PC-9 (cell line): ENCODE results near the gene DTYMK. TPM values are rescaled to one million over a fixed set of nuclear protein-coding genes. Genes with fewer than 3 reads are reported as not detected.
"Not testable (repeated sequence)": the region's sequence is repeated elsewhere in the genome, so short reads cannot be mapped to it uniquely, and the experiment has no call there.

Source experiments
- BruUV-seq: library from RNA; stranded (reverse); fragments of 400-500 nt; replicated peaks from 2 replicates; lab custom pipeline; 2021; lab: Mats Ljungman, UMichigan
- CTCF ChIA-PET: fragments of 300-600 bp; sonication (Branson Sonifier 250); formaldehyde crosslinking; loops from one replicate; lab custom pipeline; 2022; ENCODE audit warnings: antibody characterized with exemption; lab: Charles Lee
- POLR2A ChIA-PET: fragments of 300-600 bp; sonication (Branson Sonifier 250); formaldehyde crosslinking; loops from one replicate; lab custom pipeline; 2022; ENCODE audit warnings: antibody characterized with exemption; ENCODE audit not compliant: unreplicated experiment; lab: Charles Lee
- DNase-seq, 2 experiments: peaks; one replicate each; pipeline versions ENCODE4 v3.0.0 to v3.0.0-alpha.2; 2015 to 2022; ENCODE audit warnings: mixed read lengths in 1 of 2
- H2AFZ ChIP-seq: fragments of 200-600 bp; sonication (generic); 2 replicates; pipeline ENCODE4 v1.8.1; 2017; ENCODE audit warnings: antibody characterized with exemption
- H3F3A ChIP-seq: fragments of 200-600 bp; sonication (generic); 2 replicates; pipeline ENCODE4 v1.8.1; 2017; ENCODE audit warnings: antibody characterized with exemption, mild to moderate bottlenecking, low read depth; ENCODE audit not compliant: insufficient read depth
- H3K27ac ChIP-seq: fragments of 200-600 bp; sonication (generic); 2 replicates; pipeline ENCODE4 v1.6.1; 2016; ENCODE audit warnings: mixed run types
- H3K27me3 ChIP-seq: fragments of 200-600 bp; sonication (generic); 2 replicates; pipeline ENCODE4 v1.6.1; 2016; ENCODE audit warnings: low read depth, mixed run types; ENCODE audit not compliant: insufficient read depth
- H3K36me3 ChIP-seq: fragments of 200-600 bp; sonication (generic); 2 replicates; pipeline ENCODE4 v1.6.1; 2016; ENCODE audit warnings: low read depth, mixed run types
- H3K4me1 ChIP-seq: fragments of 200-600 bp; sonication (generic); replicated peaks from 2 replicates; pipeline ENCODE4 v1.6.1; 2016; ENCODE audit warnings: mixed run types; ENCODE audit not compliant: insufficient read depth
- H3K4me2 ChIP-seq: fragments of 200-600 bp; sonication (generic); 2 replicates; pipeline ENCODE4 v1.6.1; 2017; ENCODE audit warnings: mixed run types
- H3K4me3 ChIP-seq: fragments of 200-600 bp; sonication (generic); 2 replicates; pipeline ENCODE4 v1.6.1; 2016; ENCODE audit warnings: mixed run types
- H3K79me2 ChIP-seq: fragments of 200-600 bp; sonication (generic); 2 replicates; pipeline ENCODE4 v1.6.1; 2017; ENCODE audit warnings: low read depth, mixed run types
- H3K9me2 ChIP-seq: fragments of 200-600 bp; sonication (generic); 2 replicates; pipeline ENCODE4 v1.8.1; 2017; ENCODE audit warnings: mild to moderate bottlenecking; ENCODE audit not compliant: insufficient read depth
- H3K9me3 ChIP-seq: fragments of 200-600 bp; sonication (generic); 2 replicates; pipeline ENCODE4 v1.8.1; 2016; ENCODE audit warnings: low read depth; ENCODE audit not compliant: insufficient read depth
- H4K20me1 ChIP-seq: fragments of 200-600 bp; sonication (generic); 2 replicates; pipeline ENCODE4 v1.8.1; 2017; ENCODE audit not compliant: insufficient read depth
- EZH2 ChIP-seq: fragments of 200-600 bp; sonication (generic); IDR thresholded peaks from 2 replicates; pipeline ENCODE4 v1.8.0; 2017; ENCODE audit warnings: antibody characterized with exemption, low read depth
- intact Hi-C: fragments of 100-400 bp; cut with micrococcal nuclease; formaldehyde crosslinking; loops from one replicate; pipeline ENCODE4 v1.10.0; 2022; ENCODE audit not compliant: unreplicated experiment
- total RNA-seq: library from RNA; stranded (reverse); gene quantifications from 2 replicates; pipeline ENCODE4 v1.2.3, GENCODE V29; 2021
- TF ChIP-seq, protein P1 (sequence below): fragments of 200-600 bp; sonication (generic); conservative IDR thresholded peaks from 2 replicates; pipeline ENCODE4 v1.6.1; 2017; ENCODE audit warnings: mixed run types, antibody characterized with exemption, mild to moderate bottlenecking, moderate library complexity

DTYMK gene
- total RNA-seq, 1 experiment from 2014 or later: 183 TPM

DNA sequence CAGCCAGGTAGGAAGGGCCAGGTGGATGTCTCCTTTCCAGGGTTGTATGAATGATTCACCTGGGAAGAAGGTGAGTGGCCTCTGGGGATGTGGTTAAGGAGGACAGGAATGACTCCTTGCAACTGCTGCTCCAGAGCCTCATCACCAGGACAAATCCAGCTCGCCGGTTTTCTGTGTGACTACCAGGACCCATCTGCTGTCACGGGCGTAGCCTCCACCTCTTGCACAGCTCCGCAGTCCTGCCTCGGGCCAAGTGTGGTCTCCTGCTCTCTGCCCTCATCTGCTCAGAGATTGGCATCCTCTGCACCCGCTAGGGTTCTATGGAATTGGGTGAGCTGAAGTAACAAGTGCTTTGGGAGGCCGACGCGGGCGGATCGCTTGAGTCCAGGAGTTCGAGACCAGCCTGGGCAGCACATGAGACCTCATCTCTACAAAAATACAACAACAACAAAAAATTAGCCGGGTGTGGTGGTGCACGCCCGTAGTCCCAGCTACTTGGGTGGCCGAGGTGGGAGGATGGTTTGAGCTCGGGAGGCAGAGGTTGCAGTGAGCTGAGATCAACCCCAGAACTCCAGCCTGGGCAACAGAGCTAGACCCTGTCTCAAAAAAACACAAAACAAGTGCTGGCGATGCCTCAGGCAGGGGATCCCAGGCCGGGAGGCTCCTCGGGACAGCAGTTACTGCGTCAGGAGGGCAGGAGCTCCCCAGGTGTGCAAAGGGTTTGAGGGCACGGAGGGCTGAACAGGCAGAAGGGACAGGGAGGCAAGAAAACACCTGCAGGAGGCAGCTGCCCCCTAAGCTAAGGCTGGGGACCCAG is 47.0 kb upstream of the DTYMK start:
- Histone ChIP-seq H3K9me3 (no peaks in the 10 kb centered on the region), H4K20me1 (peaks cover 13% of the 10 kb centered on the region; the same call in 1 of the 2 replicates), H3K27me3 (no peaks in the 10 kb centered on the region), H2AFZ (peak overlapping the region; percentile 74; the same call in 1 of the 2 replicates), H3F3A (peaks cover 25% of the 10 kb centered on the region), H3K27ac (no peak overlapping the region), H3K9me2 (no peaks in the 10 kb centered on the region), H3K4me1 (peaks cover 16% of the 10 kb centered on the region), H3K79me2 (peaks cover 17% of the 10 kb centered on the region; the same call in 1 of the 2 replicates), H3K4me2 (peak overlapping the region; percentile 71), H3K36me3 (no peaks in the 10 kb centered on the region; the same call in 1 of the 2 replicates), H3K4me3 (peak overlapping the region; percentile 37; the same call in 1 of the 2 replicates)
- DNase-seq: peak; percentile 15 to 69
- no TSS peak for BruUV-seq
- TF ChIP-seq, protein P1, sequence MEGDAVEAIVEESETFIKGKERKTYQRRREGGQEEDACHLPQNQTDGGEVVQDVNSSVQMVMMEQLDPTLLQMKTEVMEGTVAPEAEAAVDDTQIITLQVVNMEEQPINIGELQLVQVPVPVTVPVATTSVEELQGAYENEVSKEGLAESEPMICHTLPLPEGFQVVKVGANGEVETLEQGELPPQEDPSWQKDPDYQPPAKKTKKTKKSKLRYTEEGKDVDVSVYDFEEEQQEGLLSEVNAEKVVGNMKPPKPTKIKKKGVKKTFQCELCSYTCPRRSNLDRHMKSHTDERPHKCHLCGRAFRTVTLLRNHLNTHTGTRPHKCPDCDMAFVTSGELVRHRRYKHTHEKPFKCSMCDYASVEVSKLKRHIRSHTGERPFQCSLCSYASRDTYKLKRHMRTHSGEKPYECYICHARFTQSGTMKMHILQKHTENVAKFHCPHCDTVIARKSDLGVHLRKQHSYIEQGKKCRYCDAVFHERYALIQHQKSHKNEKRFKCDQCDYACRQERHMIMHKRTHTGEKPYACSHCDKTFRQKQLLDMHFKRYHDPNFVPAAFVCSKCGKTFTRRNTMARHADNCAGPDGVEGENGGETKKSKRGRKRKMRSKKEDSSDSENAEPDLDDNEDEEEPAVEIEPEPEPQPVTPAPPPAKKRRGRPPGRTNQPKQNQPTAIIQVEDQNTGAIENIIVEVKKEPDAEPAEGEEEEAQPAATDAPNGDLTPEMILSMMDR: no peak
- TF ChIP-seq EZH2: no peak
- ChIA-PET CTCF (interaction anchor here (0.6 to 1.4 kb wide), 4 partner anchors 15 to 218 kb away, joined by 3 to 12 read pairs (median 4); no protein-coding TSS in a partner anchor), POLR2A (interaction anchor here (0.9 kb wide), 2 partner anchors 32 to 47 kb away, joined by 5 to 7 read pairs; partner anchors contain the start of genes DTYMK and ING5)
- intact Hi-C loops: loop anchor here (1.0 to 10.0 kb wide), 3 partner anchors 31 to 377 kb away; partner anchors contain the start of genes FARP2 and ING5

DNA sequence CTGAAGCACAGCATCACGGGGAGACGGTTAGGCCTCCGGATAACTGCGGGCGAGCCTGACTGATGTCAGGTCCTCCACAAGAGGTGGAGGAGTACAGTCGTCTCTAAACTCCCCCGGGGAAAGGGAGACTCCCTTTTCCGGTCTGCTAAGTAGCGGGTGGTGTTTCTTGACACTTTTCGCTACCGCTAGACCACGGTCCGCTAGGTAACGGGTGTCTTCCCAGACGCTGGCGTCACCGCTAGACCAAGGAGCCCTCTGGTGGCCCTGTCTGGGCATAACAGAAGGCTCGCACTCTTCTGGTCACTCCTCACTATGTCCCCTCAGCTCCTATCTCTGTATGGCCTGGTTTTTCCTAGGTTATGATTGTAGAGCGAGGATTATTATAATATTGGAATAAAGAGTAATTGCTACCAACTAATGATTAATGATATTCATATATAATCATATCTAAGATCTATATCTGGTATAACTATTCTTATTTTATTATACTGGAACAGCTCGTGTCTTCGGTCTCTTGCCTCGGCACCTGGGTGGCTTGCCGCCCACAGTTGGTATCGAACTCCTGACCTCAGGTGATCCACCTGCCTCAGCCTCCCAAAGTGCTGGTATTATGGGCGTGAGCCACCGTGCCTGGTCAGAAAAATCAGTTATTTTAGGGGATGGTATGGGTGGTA is 46.0 kb upstream of the DTYMK start:
- not testable (repeated sequence) for H4K20me1 ChIP-seq, H3K9me3 ChIP-seq, H3K27ac ChIP-seq, H3K9me2 ChIP-seq, H3K36me3 ChIP-seq, H2AFZ ChIP-seq, H3K4me3 ChIP-seq, H3K27me3 ChIP-seq
- ChIA-PET CTCF (interaction anchor here (0.7 kb wide), 1 partner anchor 135 kb away, joined by 3 read pairs; no protein-coding TSS in a partner anchor), POLR2A (interaction anchor here (0.7 kb wide), 2 partner anchors 102 to 418 kb away, joined by 3 to 5 read pairs; no protein-coding TSS in a partner anchor)
- H3K79me2 ChIP-seq: peaks cover 14% of the 10 kb centered on the region; the same call in 1 of the 2 replicates
- peak in 1 of 2 experiments; percentile 81 for DNase-seq
- 0 out of 2 replicates have a peak overlapping the region, but pooled peaks have one; percentile 71 for H3K4me2 ChIP-seq
- BruUV-seq: TSS peak; percentile 62
- intact Hi-C loops: loop anchor here (2.0 to 10.0 kb wide), 2 partner anchors 142 to 376 kb away; partner anchors contain the start of gene FARP2
- peaks cover 25% of the 10 kb centered on the region for H3F3A ChIP-seq
- H3K4me1 ChIP-seq: peaks cover 16% of the 10 kb centered on the region
- TF ChIP-seq, protein P1: peak; percentile 75
